ENCODE results near the gene TMEM60.

Gene TMEM60

DNA sequence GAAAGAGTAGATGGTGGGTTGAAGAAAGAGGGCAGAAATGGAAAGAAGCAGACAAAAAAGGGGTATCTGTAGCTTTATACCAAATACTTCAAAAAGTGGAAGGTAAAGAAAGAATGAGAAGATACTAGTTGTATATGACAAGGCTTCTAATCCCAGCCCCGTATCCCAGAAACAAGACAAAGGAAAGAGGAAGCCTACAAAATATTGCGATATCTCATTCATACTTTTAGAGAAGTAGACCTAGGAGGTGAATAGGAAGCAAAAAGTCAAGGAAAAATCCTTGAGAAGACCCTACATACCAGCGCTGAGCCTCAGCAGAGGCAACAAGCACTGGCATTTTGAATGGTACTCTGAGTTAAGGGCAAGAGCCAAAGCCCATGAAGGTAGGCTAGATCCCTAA is 26.9 kb upstream of the TMEM60 start:
- FAIRE-seq (no peak), DNase-seq (ENCODE audit: insufficient read length, low spot score) (no peak)
- TF ChIP-seq, protein P1, sequence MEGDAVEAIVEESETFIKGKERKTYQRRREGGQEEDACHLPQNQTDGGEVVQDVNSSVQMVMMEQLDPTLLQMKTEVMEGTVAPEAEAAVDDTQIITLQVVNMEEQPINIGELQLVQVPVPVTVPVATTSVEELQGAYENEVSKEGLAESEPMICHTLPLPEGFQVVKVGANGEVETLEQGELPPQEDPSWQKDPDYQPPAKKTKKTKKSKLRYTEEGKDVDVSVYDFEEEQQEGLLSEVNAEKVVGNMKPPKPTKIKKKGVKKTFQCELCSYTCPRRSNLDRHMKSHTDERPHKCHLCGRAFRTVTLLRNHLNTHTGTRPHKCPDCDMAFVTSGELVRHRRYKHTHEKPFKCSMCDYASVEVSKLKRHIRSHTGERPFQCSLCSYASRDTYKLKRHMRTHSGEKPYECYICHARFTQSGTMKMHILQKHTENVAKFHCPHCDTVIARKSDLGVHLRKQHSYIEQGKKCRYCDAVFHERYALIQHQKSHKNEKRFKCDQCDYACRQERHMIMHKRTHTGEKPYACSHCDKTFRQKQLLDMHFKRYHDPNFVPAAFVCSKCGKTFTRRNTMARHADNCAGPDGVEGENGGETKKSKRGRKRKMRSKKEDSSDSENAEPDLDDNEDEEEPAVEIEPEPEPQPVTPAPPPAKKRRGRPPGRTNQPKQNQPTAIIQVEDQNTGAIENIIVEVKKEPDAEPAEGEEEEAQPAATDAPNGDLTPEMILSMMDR (IDR thresholded peaks at IDR 0.05; ENCODE audit: insufficient read depth, missing control alignments), result no peak

DNA sequence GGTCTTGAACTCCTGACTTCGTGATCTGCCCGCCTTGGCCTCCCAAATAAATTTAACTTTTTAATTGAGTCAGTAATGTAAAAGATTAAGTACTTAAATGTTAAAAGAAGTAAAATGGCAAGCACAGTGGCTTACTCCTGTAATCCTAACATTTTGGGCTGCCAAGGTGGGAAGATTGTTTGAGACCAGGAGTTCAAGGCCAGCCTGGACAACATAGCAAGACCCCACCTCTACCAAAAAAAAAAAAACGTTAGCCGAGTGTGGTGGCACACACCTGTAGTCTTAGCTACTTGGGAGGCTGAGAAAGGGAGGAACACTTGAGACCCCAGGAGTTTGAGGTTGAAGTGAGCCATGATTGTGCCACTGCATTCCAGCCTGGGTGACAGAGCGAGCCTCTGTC is 26.4 kb upstream of the TMEM60 start:
- DNase-seq (ENCODE audit: insufficient read length, low spot score) (no peak), FAIRE-seq (no peak)
- TF ChIP-seq, protein P1 (IDR thresholded peaks at IDR 0.05; ENCODE audit: insufficient read depth, missing control alignments), result no peak

DNA sequence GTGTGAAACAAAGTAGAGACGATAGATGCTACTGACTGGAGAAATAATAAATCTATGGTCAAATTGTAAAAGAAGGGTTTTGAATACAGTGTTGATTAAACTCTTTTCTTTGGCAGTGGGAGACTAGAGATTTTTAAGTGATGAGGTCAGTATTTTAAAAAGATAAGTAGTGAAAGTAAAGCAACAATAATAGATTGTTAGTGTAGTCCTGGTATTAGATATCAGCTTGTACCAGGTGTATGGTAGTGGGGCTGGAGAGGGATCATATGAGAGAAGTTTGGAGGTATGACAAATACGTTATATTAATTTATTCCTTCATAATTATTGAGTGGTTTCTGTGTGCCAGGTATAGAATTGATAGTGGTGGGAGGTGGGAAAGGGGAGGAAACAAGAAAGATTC is 25.6 kb upstream of the TMEM60 start:
- no peak for DNase-seq (ENCODE audit: insufficient read length, low spot score)
- no peak for FAIRE-seq
- TF ChIP-seq, protein P1 (IDR thresholded peaks at IDR 0.05; ENCODE audit: insufficient read depth, missing control alignments), result no peak

DNA sequence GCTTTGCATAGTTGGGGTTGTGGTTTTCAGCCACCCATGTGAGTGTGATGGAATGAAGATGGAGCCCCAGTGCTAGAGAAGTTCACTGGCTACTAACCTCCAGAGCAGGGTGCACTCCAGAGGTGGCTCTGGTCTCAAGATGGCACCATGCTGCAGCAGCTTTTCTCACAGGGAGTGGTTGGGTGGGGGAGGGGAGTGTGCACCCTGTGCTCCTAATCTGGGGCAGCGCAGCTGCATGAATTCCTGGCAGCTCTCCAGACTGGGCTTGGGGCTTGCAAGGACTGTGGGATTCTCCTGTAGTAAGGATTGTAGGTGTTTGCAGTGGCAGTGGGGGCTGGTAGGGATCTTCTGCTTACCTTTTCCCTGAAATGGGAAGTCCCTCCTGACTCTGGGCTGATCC is 24.0 kb upstream of the TMEM60 start:
- DNase-seq (ENCODE audit: insufficient read length, low spot score), result no peak
- no peak for FAIRE-seq
- TF ChIP-seq, protein P1 (IDR thresholded peaks at IDR 0.05; ENCODE audit: insufficient read depth, missing control alignments), result no peak

DNA sequence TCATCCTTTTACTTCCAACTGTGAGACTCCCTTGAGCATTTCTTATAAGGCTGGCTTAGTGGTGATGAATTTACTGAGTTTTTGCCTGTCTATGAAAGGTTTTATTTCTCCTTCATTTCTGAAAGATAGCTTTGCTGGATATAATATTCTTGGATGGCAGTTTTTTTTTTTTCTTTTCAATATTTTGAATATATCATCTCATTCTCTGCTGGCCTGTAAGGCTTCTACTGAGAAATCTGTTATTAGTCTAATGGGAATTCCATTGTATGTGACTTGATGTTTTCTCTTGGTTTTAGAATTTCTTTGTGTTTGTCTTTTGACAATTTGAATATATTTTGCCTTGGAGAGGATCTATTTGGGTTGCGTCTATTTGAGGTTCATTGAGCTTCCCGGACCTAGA is 22.7 kb upstream of the TMEM60 start:
- TF ChIP-seq, protein P1 (IDR thresholded peaks at IDR 0.05; ENCODE audit: insufficient read depth, missing control alignments), result no peak
- FAIRE-seq (no peak), DNase-seq (ENCODE audit: insufficient read length, low spot score) (no peak)

DNA sequence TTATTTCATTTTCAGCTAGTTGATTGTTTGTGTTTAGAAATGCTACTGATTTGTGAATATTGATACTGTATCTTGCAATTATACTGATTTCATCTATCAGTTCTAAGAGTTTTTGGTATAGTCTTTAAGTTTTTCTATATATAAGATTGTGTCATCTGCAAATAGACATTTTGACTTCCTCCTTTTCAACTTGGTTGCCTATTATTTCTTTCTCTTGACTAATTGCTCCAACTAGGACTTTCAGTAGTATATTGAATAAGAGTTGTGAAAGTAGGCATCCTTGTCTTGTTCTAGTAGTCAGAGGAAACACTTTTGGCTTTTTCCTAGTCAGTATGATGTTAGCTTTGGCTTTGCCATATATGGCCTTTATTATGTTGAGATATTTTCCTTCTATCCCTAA is 20.8 kb upstream of the TMEM60 start:
- TF ChIP-seq, protein P1 (IDR thresholded peaks at IDR 0.05; ENCODE audit: insufficient read depth, missing control alignments), result no peak
- FAIRE-seq (no peak), DNase-seq (ENCODE audit: insufficient read length, low spot score) (no peak)

DNA sequence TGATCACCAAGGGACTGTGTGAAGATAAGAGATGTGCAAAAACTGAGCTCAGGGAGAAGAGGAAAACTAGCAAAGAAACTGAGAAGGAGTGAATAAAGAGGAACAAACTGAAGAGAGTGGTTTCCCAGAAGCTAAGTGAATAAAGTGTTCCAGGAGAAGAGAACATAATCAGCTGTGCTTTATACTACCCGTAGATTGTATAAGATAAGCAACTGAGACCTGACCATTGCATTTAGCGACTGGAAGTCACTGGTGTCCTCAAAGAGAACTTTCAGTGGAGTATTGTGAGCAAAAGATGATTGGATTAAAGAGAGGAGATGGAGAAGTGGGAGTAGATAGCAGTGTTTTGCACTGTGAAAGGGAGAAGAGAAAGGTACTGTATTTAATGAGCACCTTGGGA is 14.9 kb upstream of the TMEM60 start:
- FAIRE-seq (no peak), DNase-seq (ENCODE audit: insufficient read length, low spot score) (no peak)
- TF ChIP-seq, protein P1 (IDR thresholded peaks at IDR 0.05; ENCODE audit: insufficient read depth, missing control alignments), result no peak

Measured in D721Med (cell line).